Ishikawa (cell line): ENCODE results near the gene GPC6.

ENCODE experiments used
- CEBPB ChIP-seq: IDR thresholded peaks from 2 replicates; pipeline ENCODE4 v1.6.1; 2012
- CREB1 ChIP-seq: IDR thresholded peaks from 2 replicates; pipeline ENCODE4 v1.6.1; 2012; ENCODE audit warnings: low read depth
- EGR1 ChIP-seq: IDR thresholded peaks from 2 replicates; pipeline ENCODE4 v1.6.1; 2012
- EP300 ChIP-seq: IDR thresholded peaks from 2 replicates; pipeline ENCODE4 v1.6.1; 2012; ENCODE audit warnings: borderline replicate concordance
- FOXM1 ChIP-seq: IDR thresholded peaks from 2 replicates; pipeline ENCODE4 v1.6.1; 2012; ENCODE audit warnings: low read depth, borderline replicate concordance
- MAX ChIP-seq: IDR thresholded peaks from 2 replicates; pipeline ENCODE4 v1.6.1; 2012
- NFIC ChIP-seq: IDR thresholded peaks from 2 replicates; pipeline ENCODE4 v1.6.1; 2012
- RAD21 ChIP-seq: IDR thresholded peaks from 2 replicates; pipeline ENCODE4 v1.6.1; 2012; ENCODE audit warnings: low read depth
- REST ChIP-seq: IDR thresholded peaks from 2 replicates; pipeline ENCODE4 v1.6.1; 2012; ENCODE audit warnings: low read depth, mild to moderate bottlenecking
- TAF1 ChIP-seq: IDR thresholded peaks from 2 replicates; pipeline ENCODE4 v1.6.1; 2012; ENCODE audit warnings: low read depth, mild to moderate bottlenecking
- TCF12 ChIP-seq: IDR thresholded peaks from 2 replicates; pipeline ENCODE4 v1.6.1; 2012; ENCODE audit warnings: low read depth
- TEAD4 ChIP-seq: IDR thresholded peaks from 2 replicates; pipeline ENCODE4 v1.6.1; 2012
- USF1 ChIP-seq: IDR thresholded peaks from 2 replicates; pipeline ENCODE4 v1.6.1; 2012
- YY1 ChIP-seq: IDR thresholded peaks from 2 replicates; pipeline ENCODE4 v1.6.1; 2012; ENCODE audit warnings: low read depth
- ZBTB7A ChIP-seq: IDR thresholded peaks from 2 replicates; pipeline ENCODE4 v1.6.1; 2012; ENCODE audit warnings: low read depth

The GPC6 gene

GRCh38 chr13:93562676-93563075 lies 336.1 kb downstream of the GPC6 start:
- TF ChIP-seq CEBPB = no peak
- TF ChIP-seq EP300 = no peak
- TF ChIP-seq RAD21 = no peak
- TF ChIP-seq USF1 = no peak
- TF ChIP-seq MAX = no peak

GRCh38 chr13:93577105-93577504 lies 350.5 kb downstream of the GPC6 start:
- TF ChIP-seq TCF12 = no peak
- TF ChIP-seq NFIC = no peak
- no peak for TF ChIP-seq EGR1
- TF ChIP-seq REST = no peak
- TF ChIP-seq ZBTB7A = no peak
- no peak for TF ChIP-seq TAF1
- TF ChIP-seq MAX = no peak
- no peak for TF ChIP-seq CREB1
- no peak for TF ChIP-seq TEAD4
- no peak for TF ChIP-seq YY1

GRCh38 chr13:93589788-93590187 lies 363.2 kb downstream of the GPC6 start:
- TF ChIP-seq ZBTB7A (no peak), REST (no peak), NFIC (no peak), CEBPB (no peak), TEAD4 (no peak), FOXM1 (no peak), TAF1 (no peak), MAX (no peak), USF1 (no peak), EP300 (no peak), EGR1 (no peak), CREB1 (no peak), TCF12 (no peak), RAD21 (no peak), YY1 (no peak)

GRCh38 chr13:93603043-93603442 lies 376.4 kb downstream of the GPC6 start:
- TF ChIP-seq YY1 = no peak
- TF ChIP-seq NFIC = no peak
- TF ChIP-seq FOXM1 = no peak
- TF ChIP-seq CREB1 = no peak
- no peak for TF ChIP-seq ZBTB7A
- 0 out of 2 replicates have a peak, but pooled peaks have one; percentile 22 for TF ChIP-seq TEAD4

- TF ChIP-seq TCF12 = no peak
- TF ChIP-seq NFIC = no peak
- TF ChIP-seq CEBPB = no peak
- no peak for TF ChIP-seq FOXM1
- no peak for TF ChIP-seq EGR1
- no peak for TF ChIP-seq USF1
- no peak for TF ChIP-seq CREB1
- no peak for TF ChIP-seq TAF1
- TF ChIP-seq REST = no peak
- TF ChIP-seq MAX = no peak
- TF ChIP-seq RAD21 = no peak
- no peak for TF ChIP-seq EP300
- no peak for TF ChIP-seq TEAD4
- no peak for TF ChIP-seq YY1
- no peak for TF ChIP-seq ZBTB7A
Observed at GRCh38 chr13:93614776-93615175, 388.2 kb downstream of the GPC6 start.
